Activated T-helper 1 cell treated with Interleukin-2 at 50 U/mL for 16 hours (primary cell): ENCODE results near the gene MDGA2.
"Not testable (repeated sequence)": the region's sequence is repeated elsewhere in the genome, so short reads cannot be mapped to it uniquely, and the experiment has no call there.

ENCODE experiments used
- DNase-seq: peaks from one replicate; pipeline ENCODE4 v3.0.0-alpha.2; 2020; ENCODE audit warnings: low read depth

The MDGA2 gene

GRCh38 chr14:47675466-47676314 is at the start of gene MDGA2:
Gene MDGA2 (minus strand): TSS chr14:47675605.
- DNase-seq, result no peak

GRCh38 chr14:47722929-47723693 is 47.7 kb upstream of the MDGA2 start:
- no peak for DNase-seq

- DNase-seq, result no peak
Measured at GRCh38 chr14:47720281-47720680, 44.9 kb upstream of the MDGA2 start.

GRCh38 chr14:47715330-47715729 is 39.9 kb upstream of the MDGA2 start:
- DNase-seq, result no peak

GRCh38 chr14:47710581-47710980 is 35.2 kb upstream of the MDGA2 start:
- DNase-seq, result no peak

- no peak for DNase-seq
Measured at GRCh38 chr14:47705683-47706082, 30.3 kb upstream of the MDGA2 start.

- no peak for DNase-seq
Measured at GRCh38 chr14:47691829-47692228, 16.4 kb upstream of the MDGA2 start.

GRCh38 chr14:47678993-47679392 is 3.6 kb upstream of the MDGA2 start:
- no peak for DNase-seq

GRCh38 chr14:47678157-47678556 is 2.8 kb upstream of the MDGA2 start:
- no peak for DNase-seq

- DNase-seq, result no peak
Measured at GRCh38 chr14:47676315-47676617, 861 bp upstream of the MDGA2 start.

- no peak for DNase-seq
Measured at GRCh38 chr14:47674543-47675465, 601 bp downstream of the MDGA2 start.

- no peak for DNase-seq
Measured at GRCh38 chr14:47674148-47674542, 1.3 kb downstream of the MDGA2 start.

GRCh38 chr14:47665337-47666134 is 9.9 kb downstream of the MDGA2 start:
- DNase-seq, result no peak

- DNase-seq, result no peak
Measured at GRCh38 chr14:47662466-47662865, 12.9 kb downstream of the MDGA2 start.

- no peak for DNase-seq
Measured at GRCh38 chr14:47660158-47660557, 15.2 kb downstream of the MDGA2 start.

- DNase-seq, result no peak
Measured at GRCh38 chr14:47658041-47658440, 17.4 kb downstream of the MDGA2 start.

GRCh38 chr14:47657143-47657542 is 18.3 kb downstream of the MDGA2 start:
- no peak for DNase-seq

GRCh38 chr14:47651337-47651736 is 24.1 kb downstream of the MDGA2 start:
- no peak for DNase-seq

- no peak for DNase-seq
Measured at GRCh38 chr14:47637753-47638152, 37.7 kb downstream of the MDGA2 start.

- no peak for DNase-seq
Measured at GRCh38 chr14:47626151-47627035, 49.0 kb downstream of the MDGA2 start.

- DNase-seq, result not testable (repeated sequence)
Measured at GRCh38 chr14:47624126-47624525, 51.3 kb downstream of the MDGA2 start.
